ENCODE measurements around the gene TAPBP.
"Not testable (repeated sequence)": the region's sequence is repeated elsewhere in the genome, so short reads cannot be mapped to it uniquely, and the experiment has no call there.

TAPBP gene

GRCh38 chr6:33296797-33297405, 17.0 kb downstream of the TAPBP start:
- no peak for DNase-seq (ENCODE audit: low spot score)

DNA sequence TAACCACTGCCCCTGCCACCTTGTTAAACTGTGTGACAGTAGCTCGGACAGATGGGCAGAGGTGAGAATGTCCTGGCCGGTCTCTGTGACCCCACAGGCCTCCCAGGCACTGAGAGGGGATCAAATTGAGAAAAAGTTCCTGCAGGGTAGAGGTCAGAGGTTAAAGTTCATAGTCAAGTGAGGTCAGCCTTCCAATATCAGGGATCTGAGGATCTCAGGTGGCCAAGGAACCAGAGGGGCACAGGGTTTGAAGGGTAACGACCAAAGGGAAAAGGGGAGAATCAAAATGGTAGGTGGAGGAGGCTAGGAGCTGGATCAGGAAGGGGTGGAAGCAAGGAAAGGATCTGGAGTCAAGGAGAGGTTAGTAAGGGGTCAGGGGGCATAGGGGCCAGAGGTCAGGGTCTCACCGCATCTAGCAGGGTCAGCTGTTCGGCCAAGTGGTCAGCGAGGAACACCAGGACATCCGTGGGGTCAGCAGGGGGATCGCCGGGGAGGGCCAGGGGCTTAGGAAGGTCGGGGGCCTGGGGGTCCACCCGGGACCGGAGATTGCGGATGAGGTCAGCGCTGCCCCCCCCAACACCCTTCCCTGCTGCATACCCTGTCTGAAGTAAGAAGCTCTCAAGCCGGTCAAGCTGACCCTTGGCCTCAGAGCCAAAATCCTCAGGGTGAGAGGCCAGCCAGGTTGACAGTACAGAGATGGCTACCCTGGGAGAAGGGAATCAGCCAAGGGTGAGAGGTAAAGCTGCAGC, 18.1 kb downstream of the TAPBP start:
- no peak for DNase-seq (ENCODE audit: low spot score)

GRCh38 chr6:33294086-33294823, 19.6 kb downstream of the TAPBP start:
- no peak for DNase-seq (ENCODE audit: low spot score)

- DNase-seq (ENCODE audit: low spot score), result no peak
Measured at GRCh38 chr6:33292996-33293682, 20.7 kb downstream of the TAPBP start.

DNA sequence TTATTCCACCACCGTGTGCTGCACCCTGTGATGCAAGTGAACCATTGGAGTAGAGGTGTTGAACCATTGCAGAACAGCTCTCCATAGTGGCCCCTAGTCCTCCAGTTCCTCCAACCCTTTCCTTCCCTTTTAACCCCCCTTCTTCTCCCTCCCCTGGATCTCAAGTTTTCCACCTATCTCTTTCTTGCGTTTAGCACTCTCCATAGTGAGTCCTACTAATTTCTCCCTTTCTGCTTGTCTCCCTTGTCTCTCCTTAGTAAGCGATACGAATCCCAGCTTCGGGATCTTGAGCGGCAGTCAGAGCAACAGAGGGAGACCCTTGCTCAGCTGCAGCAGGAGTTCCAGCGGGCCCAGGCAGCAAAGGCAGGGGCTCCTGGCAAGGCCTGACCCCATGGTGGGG, 23.4 kb downstream of the TAPBP start:
- no peak for DNase-seq (ENCODE audit: low spot score)

DNA sequence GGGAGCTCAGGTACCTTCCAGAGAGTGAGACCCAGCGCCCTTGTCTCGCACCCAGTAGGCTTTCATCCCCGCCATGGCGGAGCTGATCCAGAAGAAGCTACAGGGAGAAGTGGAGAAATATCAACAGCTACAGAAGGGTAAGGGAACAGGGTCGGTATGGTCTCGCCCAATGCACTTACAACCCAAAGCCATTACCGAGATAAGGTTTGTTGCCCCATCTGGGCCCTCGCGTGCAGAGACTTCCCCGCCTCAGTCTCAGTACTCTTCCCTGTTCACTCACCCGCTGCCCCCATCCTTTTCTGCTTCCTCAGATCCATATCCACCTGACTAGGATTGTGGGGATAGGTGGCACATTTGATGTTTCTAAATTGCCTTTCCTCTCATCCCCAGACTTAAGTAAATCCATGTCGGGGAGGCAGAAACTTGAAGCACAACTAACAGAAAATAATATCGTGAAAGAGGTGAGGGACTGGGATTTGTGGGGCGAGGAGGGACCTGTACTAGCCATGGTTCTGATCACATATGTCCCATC, 24.0 kb downstream of the TAPBP start:
- DNase-seq (ENCODE audit: low spot score), result no peak

GRCh38 chr6:33288921-33289783, 24.7 kb downstream of the TAPBP start, which contains the start of the genes PFDN6 and WDR46:
Gene PFDN6, plus strand, starts transcription at chr6:33289601. Its CDS starts 256 bp downstream, at chr6:33289857.
Gene WDR46, minus strand, starts transcription at chr6:33289239. Its CDS starts 69 bp downstream, at chr6:33289170.
- DNase-seq (ENCODE audit: low spot score), result peak; percentile 99

- no peak for DNase-seq (ENCODE audit: low spot score)
Measured at GRCh38 chr6:33288141-33288920, 25.5 kb downstream of the TAPBP start.

GRCh38 chr6:33286946-33287914, 26.6 kb downstream of the TAPBP start:
- DNase-seq (ENCODE audit: low spot score), result no peak

GRCh38 chr6:33285214-33285613, 28.7 kb downstream of the TAPBP start:
- not testable (repeated sequence) for DNase-seq (ENCODE audit: low spot score)

- DNase-seq (ENCODE audit: low spot score), result no peak
Measured at GRCh38 chr6:33280539-33280938, 33.3 kb downstream of the TAPBP start.

DNA sequence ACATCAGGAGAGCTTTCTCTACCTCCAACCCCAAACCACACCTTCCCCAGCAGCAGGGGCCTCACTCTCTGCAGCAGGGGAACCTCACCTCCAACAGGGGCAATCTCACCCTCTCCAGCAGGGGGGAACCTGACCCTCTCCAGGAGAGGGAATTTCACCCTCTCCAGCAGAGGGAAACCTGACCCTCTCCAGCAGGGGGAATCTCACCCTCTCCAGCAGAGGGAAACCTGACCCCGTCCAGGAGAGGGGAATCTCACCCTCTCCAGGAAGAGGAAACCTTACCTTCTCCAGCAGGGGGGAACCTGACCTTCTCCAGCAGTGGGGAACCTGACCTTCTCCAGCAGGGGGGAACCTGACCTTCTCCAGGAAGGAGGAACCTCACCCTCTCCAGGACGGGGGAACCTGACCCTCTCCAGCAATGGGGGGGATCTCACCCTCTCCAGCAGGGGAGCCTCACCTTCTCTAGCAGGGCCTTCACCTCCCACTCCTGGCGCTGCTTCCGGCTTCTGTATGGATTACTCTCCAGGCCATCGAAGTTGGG, 33.8 kb downstream of the TAPBP start:
- DNase-seq (ENCODE audit: low spot score), result no peak

DNA sequence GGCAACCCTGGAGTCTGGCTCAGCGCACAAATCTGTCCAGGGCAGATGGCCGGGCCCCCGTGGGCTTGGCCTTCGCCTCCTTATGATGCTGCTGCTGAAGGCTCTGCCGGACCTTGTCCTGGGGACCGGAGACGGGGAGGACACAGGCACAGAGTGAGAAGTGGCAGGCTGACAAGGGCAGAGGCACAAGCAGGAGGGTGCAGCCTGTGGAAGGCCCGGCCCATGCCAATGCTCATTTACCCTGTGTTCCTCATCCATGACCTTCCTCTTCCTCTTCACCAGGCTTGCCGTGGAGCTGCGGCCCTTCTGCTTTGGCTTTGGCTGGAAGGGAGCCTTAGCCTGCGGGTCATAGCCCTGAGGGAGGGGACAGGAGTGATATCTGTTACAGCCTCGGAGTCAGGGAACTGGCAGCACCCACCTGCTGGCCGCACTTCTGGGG, 34.6 kb downstream of the TAPBP start:
- DNase-seq (ENCODE audit: low spot score), result no peak

- no peak for DNase-seq (ENCODE audit: low spot score)
Measured at GRCh38 chr6:33278810-33279209, 35.1 kb downstream of the TAPBP start.

- DNase-seq (ENCODE audit: low spot score), result no peak
Measured at GRCh38 chr6:33278392-33278741, 35.5 kb downstream of the TAPBP start.

DNA sequence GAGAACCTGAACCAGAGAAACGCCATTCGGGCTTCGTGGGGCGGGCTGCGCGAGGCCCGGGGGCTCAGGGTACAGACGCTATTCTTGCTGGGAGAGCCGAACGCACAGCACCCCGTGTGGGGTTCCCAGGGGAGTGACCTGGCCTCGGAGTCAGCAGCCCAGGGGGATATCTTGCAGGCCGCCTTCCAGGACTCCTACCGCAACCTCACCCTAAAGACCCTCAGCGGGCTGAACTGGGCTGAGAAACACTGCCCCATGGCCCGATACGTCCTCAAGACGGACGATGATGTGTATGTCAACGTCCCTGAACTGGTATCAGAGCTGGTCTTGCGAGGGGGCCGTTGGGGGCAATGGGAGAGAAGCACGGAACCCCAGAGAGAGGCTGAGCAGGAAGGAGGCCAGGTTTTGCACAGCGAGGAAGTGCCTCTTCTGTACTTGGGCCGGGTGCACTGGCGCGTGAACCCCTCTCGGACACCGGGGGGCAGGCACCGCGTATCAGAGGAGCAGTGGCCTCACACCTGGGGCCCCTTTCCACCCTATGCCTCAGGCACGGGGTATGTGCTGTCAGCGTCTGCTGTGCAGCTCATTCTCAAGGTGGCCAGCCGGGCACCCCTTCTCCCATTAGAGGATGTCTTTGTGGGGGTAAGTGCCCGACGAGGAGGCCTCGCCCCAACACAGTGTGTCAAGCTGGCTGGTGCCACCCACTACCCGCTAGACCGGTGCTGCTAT, 36.1 kb downstream of the TAPBP start:
- DNase-seq (ENCODE audit: low spot score), result no peak

DNA sequence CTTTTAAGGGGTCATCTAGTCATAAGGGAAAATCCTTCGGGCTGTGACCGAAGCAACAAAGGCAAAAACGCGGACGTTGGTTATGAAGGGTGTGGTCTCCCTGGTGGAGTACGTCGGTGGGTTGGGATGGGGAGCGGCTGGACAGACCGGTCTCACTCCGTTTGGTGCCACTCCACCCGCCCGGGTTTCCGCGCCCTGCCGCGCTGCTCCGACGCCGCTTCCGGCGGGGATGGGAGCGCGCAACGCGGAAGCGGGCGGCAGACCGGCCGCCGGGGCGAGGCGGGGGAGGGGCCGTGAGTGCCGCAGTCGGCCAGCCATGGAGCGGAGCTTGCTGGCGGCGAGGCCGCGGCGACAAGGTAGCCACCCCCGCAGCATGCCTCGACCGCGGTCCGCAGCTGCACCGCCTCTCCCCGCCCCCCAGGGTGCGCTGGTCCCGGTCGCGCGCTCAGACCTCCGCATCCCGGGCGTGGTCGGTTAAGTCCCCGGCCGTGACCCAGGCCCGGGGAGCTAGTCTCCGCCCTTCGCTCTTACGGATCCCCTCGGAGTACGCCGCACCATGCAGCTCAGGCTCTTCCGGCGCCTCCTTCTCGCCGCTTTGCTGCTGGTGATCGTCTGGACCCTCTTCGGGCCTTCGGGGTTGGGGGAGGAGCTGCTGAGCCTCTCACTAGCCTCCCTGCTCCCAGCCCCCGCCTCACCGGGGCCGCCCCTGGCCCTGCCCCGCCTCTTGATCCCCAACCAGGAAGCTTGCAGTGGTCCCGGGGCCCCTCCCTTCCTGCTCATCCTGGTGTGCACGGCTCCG, 36.8 kb downstream of the TAPBP start, which contains the start of gene B3GALT4:
TSS of gene B3GALT4 (plus strand) at position 260 of the 799 bp plus-strand sequence. CDS start at position 557, 297 bp downstream.
- DNase-seq (ENCODE audit: low spot score), result no peak
